Measurements from ENCODE around the gene LRP1B. TPM values are rescaled to one million over a fixed set of nuclear protein-coding genes. Genes with fewer than 3 reads are reported as not detected.

Gene LRP1B
- polyA plus RNA-seq, 1 donor, result 1.0 TPM

GRCh38 chr2:141490886-141491285 lies 639.9 kb downstream of the LRP1B start:
- Histone ChIP-seq H3K27me3 (ENCODE audit: control insufficient read depth, insufficient read depth, low read length) (no peaks in the 10 kb centered on the region), H3K4me1 (ENCODE audit: control insufficient read depth, insufficient read depth, low read length) (no peaks in the 10 kb centered on the region), H3K4me3 (ENCODE audit: low read length) (no peak overlapping the region), H3K27ac (ENCODE audit: low read length) (no peak overlapping the region), H3K9me3 (ENCODE audit: control insufficient read depth, low read depth, low read length) (no peaks in the 10 kb centered on the region), H3K36me3 (ENCODE audit: control insufficient read depth, insufficient read depth, low read length) (no peaks in the 10 kb centered on the region)
- WGBS (ENCODE audit: insufficient coverage, low lambda C conversion rate), result 56% methylated on average over 1 of the region's 1 CpG
- no peak for DNase-seq

GRCh38 chr2:141482697-141483096 lies 648.1 kb downstream of the LRP1B start:
- WGBS (ENCODE audit: insufficient coverage, low lambda C conversion rate), result no CpG with 5 or more reads among the region's 3 CpGs

GRCh38 chr2:141475801-141476200 lies 655.0 kb downstream of the LRP1B start:
- no peaks in the 10 kb centered on the region for H3K9me3 ChIP-seq (ENCODE audit: control insufficient read depth, low read depth, low read length)
- no peaks in the 10 kb centered on the region for H3K27me3 ChIP-seq (ENCODE audit: control insufficient read depth, insufficient read depth, low read length)
- DNase-seq, result no peak
- no peaks in the 10 kb centered on the region for H3K36me3 ChIP-seq (ENCODE audit: control insufficient read depth, insufficient read depth, low read length)
- H3K27ac ChIP-seq (ENCODE audit: low read length), result no peak overlapping the region
- no CpG with 5 or more reads among the region's 6 CpGs for WGBS (ENCODE audit: insufficient coverage, low lambda C conversion rate)
- H3K4me1 ChIP-seq (ENCODE audit: control insufficient read depth, insufficient read depth, low read length), result no peaks in the 10 kb centered on the region
- H3K4me3 ChIP-seq (ENCODE audit: low read length), result no peak overlapping the region

More at GRCh38 chr2:141482697-141483096, 648.1 kb downstream of the LRP1B start:
- Histone ChIP-seq H3K27ac (ENCODE audit: low read length) (no peak overlapping the region), H3K9me3 (ENCODE audit: control insufficient read depth, low read depth, low read length) (no peaks in the 10 kb centered on the region), H3K4me3 (ENCODE audit: low read length) (no peak overlapping the region), H3K4me1 (ENCODE audit: control insufficient read depth, insufficient read depth, low read length) (no peaks in the 10 kb centered on the region), H3K36me3 (ENCODE audit: control insufficient read depth, insufficient read depth, low read length) (no peaks in the 10 kb centered on the region), H3K27me3 (ENCODE audit: control insufficient read depth, insufficient read depth, low read length) (no peaks in the 10 kb centered on the region)
- no peak for DNase-seq

GRCh38 chr2:141468761-141469160 lies 662.1 kb downstream of the LRP1B start:
- Histone ChIP-seq H3K4me3 (ENCODE audit: low read length) (no peak overlapping the region), H3K36me3 (ENCODE audit: control insufficient read depth, insufficient read depth, low read length) (no peaks in the 10 kb centered on the region), H3K4me1 (ENCODE audit: control insufficient read depth, insufficient read depth, low read length) (no peaks in the 10 kb centered on the region), H3K27me3 (ENCODE audit: control insufficient read depth, insufficient read depth, low read length) (no peaks in the 10 kb centered on the region), H3K27ac (ENCODE audit: low read length) (no peak overlapping the region), H3K9me3 (ENCODE audit: control insufficient read depth, low read depth, low read length) (no peaks in the 10 kb centered on the region)
- whole genome bisulfite sequencing (ENCODE audit: insufficient coverage, low lambda C conversion rate), result no CpG with 5 or more reads among the region's 6 CpGs
- DNase-seq, result no peak

GRCh38 chr2:141467331-141467730 lies 663.5 kb downstream of the LRP1B start:
- 60% methylated on average over 1 of the region's 1 CpG for WGBS (ENCODE audit: insufficient coverage, low lambda C conversion rate)
- Histone ChIP-seq H3K9me3 (ENCODE audit: control insufficient read depth, low read depth, low read length) (no peaks in the 10 kb centered on the region), H3K27ac (ENCODE audit: low read length) (no peak overlapping the region), H3K36me3 (ENCODE audit: control insufficient read depth, insufficient read depth, low read length) (no peaks in the 10 kb centered on the region), H3K27me3 (ENCODE audit: control insufficient read depth, insufficient read depth, low read length) (no peaks in the 10 kb centered on the region), H3K4me3 (ENCODE audit: low read length) (no peak overlapping the region), H3K4me1 (ENCODE audit: control insufficient read depth, insufficient read depth, low read length) (no peaks in the 10 kb centered on the region)
- no peak for DNase-seq

GRCh38 chr2:141464995-141465394 lies 665.8 kb downstream of the LRP1B start:
- Histone ChIP-seq H3K36me3 (ENCODE audit: control insufficient read depth, insufficient read depth, low read length) (no peaks in the 10 kb centered on the region), H3K4me1 (ENCODE audit: control insufficient read depth, insufficient read depth, low read length) (no peaks in the 10 kb centered on the region), H3K27me3 (ENCODE audit: control insufficient read depth, insufficient read depth, low read length) (no peaks in the 10 kb centered on the region), H3K4me3 (ENCODE audit: low read length) (no peak overlapping the region), H3K9me3 (ENCODE audit: control insufficient read depth, low read depth, low read length) (no peaks in the 10 kb centered on the region), H3K27ac (ENCODE audit: low read length) (no peak overlapping the region)
- no peak for DNase-seq

- Histone ChIP-seq H3K27ac (ENCODE audit: low read length) (no peak overlapping the region), H3K27me3 (ENCODE audit: control insufficient read depth, insufficient read depth, low read length) (no peaks in the 10 kb centered on the region), H3K4me3 (ENCODE audit: low read length) (no peak overlapping the region), H3K4me1 (ENCODE audit: control insufficient read depth, insufficient read depth, low read length) (no peaks in the 10 kb centered on the region), H3K36me3 (ENCODE audit: control insufficient read depth, insufficient read depth, low read length) (no peaks in the 10 kb centered on the region), H3K9me3 (ENCODE audit: control insufficient read depth, low read depth, low read length) (no peaks in the 10 kb centered on the region)
- DNase-seq, result no peak
- WGBS (ENCODE audit: insufficient coverage, low lambda C conversion rate), result no CpG with 5 or more reads among the region's 7 CpGs
Measured at GRCh38 chr2:141458351-141458750, 672.5 kb downstream of the LRP1B start.

- H3K27ac ChIP-seq (ENCODE audit: low read length), result no peak overlapping the region
- H3K9me3 ChIP-seq (ENCODE audit: control insufficient read depth, low read depth, low read length), result no peaks in the 10 kb centered on the region
- no peak overlapping the region for H3K4me3 ChIP-seq (ENCODE audit: low read length)
- H3K4me1 ChIP-seq (ENCODE audit: control insufficient read depth, insufficient read depth, low read length), result no peaks in the 10 kb centered on the region
- no peaks in the 10 kb centered on the region for H3K36me3 ChIP-seq (ENCODE audit: control insufficient read depth, insufficient read depth, low read length)
- H3K27me3 ChIP-seq (ENCODE audit: control insufficient read depth, insufficient read depth, low read length), result no peaks in the 10 kb centered on the region
- no peak for DNase-seq
- 40% methylated on average over 1 of the region's 2 CpGs for WGBS (ENCODE audit: insufficient coverage, low lambda C conversion rate)
Measured at GRCh38 chr2:141455877-141456276, 674.9 kb downstream of the LRP1B start.

GRCh38 chr2:141455211-141455826 lies 675.5 kb downstream of the LRP1B start:
- Histone ChIP-seq H3K4me1 (ENCODE audit: control insufficient read depth, insufficient read depth, low read length) (no peaks in the 10 kb centered on the region), H3K27ac (ENCODE audit: low read length) (no peak overlapping the region), H3K9me3 (ENCODE audit: control insufficient read depth, low read depth, low read length) (no peaks in the 10 kb centered on the region), H3K36me3 (ENCODE audit: control insufficient read depth, insufficient read depth, low read length) (no peaks in the 10 kb centered on the region), H3K4me3 (ENCODE audit: low read length) (no peak overlapping the region), H3K27me3 (ENCODE audit: control insufficient read depth, insufficient read depth, low read length) (no peaks in the 10 kb centered on the region)
- no peak for DNase-seq
- no CpG with 5 or more reads among the region's 7 CpGs for WGBS (ENCODE audit: insufficient coverage, low lambda C conversion rate)

- no CpG with 5 or more reads among the region's 17 CpGs for WGBS (ENCODE audit: insufficient coverage, low lambda C conversion rate)
- no peak overlapping the region for H3K27ac ChIP-seq (ENCODE audit: low read length)
- no peaks in the 10 kb centered on the region for H3K4me1 ChIP-seq (ENCODE audit: control insufficient read depth, insufficient read depth, low read length)
- no peak for DNase-seq
- no peaks in the 10 kb centered on the region for H3K27me3 ChIP-seq (ENCODE audit: control insufficient read depth, insufficient read depth, low read length)
- H3K4me3 ChIP-seq (ENCODE audit: low read length), result no peak overlapping the region
- H3K36me3 ChIP-seq (ENCODE audit: control insufficient read depth, insufficient read depth, low read length), result no peaks in the 10 kb centered on the region
- H3K9me3 ChIP-seq (ENCODE audit: control insufficient read depth, low read depth, low read length), result no peaks in the 10 kb centered on the region
Measured at GRCh38 chr2:141440072-141440635, 690.7 kb downstream of the LRP1B start.

GRCh38 chr2:141439524-141439923 lies 691.3 kb downstream of the LRP1B start:
- no peaks in the 10 kb centered on the region for H3K36me3 ChIP-seq (ENCODE audit: control insufficient read depth, insufficient read depth, low read length)
- no peak overlapping the region for H3K27ac ChIP-seq (ENCODE audit: low read length)
- H3K27me3 ChIP-seq (ENCODE audit: control insufficient read depth, insufficient read depth, low read length), result no peaks in the 10 kb centered on the region
- H3K4me3 ChIP-seq (ENCODE audit: low read length), result no peak overlapping the region
- DNase-seq, result no peak
- no peaks in the 10 kb centered on the region for H3K4me1 ChIP-seq (ENCODE audit: control insufficient read depth, insufficient read depth, low read length)
- no peaks in the 10 kb centered on the region for H3K9me3 ChIP-seq (ENCODE audit: control insufficient read depth, low read depth, low read length)

All from large intestine (tissue), 3 donors.